ENCODE measurements around the gene ARGLU1. TPM values are rescaled to one million over a fixed set of nuclear protein-coding genes. Genes with fewer than 3 reads are reported as not detected.
A peak's percentile ranks its signal among the peaks of the same experiment; 100 is the strongest.

ARGLU1 gene
- polyA plus RNA-seq, 4 donors = 43.8 to 164 (median 56.0) TPM

DNA sequence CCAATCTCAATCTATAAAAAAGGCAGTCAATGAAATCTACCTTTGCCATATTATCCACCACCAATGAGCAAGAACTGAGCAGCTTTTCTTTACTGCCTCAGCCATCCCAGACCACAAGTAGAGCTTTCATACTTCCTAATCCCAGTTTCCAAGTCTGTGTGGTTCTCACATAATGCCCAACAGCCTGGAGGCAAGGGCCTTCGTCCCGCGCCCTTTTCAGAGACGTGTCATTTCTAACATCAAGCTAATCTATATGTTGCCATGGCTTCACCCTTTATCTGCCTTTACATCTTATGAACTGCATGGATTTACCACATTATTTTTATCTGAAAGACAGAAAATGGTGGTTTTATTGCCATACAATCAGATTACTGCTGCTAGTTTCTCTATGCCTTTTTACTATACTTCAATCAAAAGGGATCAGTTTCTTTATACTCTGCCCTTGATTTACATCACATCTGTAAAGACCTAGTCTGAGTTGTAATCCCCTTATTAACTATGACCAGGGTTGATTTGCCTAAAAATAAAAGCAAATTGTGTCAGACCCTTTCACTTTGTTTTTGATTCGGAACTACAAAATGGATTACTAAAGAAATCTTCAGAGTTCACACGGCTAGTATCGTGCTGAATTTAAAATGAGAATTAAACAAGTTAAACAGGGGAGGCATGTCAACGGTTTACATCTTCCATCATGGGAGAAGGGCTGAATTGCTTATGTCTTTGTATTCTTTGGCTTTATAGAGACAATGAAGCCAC, 38.3 kb downstream of the ARGLU1 start:
- peak in 1 of 2 donors; percentile 34 for DNase-seq

DNA sequence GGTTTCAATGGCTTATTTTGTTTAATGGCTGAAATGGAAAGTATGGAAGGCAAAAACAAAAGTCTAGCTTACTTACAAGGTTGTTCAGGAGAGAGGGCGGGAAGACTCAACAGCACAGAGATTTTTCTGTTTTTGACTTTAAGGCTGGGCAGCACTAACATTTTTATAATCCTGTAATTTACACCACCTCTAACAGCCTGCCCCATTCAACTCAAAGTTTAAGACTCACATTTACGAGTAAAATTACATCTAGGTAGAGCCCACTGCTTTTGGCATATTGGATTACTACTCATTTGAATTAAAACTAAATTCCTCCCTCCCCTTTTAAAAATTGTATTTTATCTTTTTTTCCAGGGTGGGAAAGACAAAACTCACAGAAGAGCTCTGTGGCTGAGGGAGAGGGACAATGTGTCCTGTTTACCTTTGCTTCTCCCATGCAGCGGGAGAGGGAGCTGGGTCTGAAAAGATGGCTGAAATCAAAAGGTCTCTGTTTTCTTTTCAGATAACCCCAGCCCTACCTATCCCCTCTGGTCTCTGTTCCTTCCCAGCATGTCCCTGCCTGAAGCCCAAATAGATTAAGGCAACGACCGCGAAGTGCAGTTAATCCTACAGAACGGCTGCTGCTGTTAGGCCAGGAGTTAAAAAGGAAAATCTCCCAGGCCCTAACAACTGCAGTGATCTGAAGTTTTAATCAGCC, 39.1 kb downstream of the ARGLU1 start:
- DNase-seq (peak in 1 of 2 donors; percentile 24), FAIRE-seq (no peak)
- Histone ChIP-seq H3K4me3 (ENCODE audit: low read depth in 1 of 3, low read length in 3 of 3) (no peak overlapping the region), H3K4me1 (ENCODE audit: control insufficient read depth in 3 of 3, insufficient read depth in 2 of 3, low read depth in 1 of 3, low read length in 2 of 3) (peaks cover 0 to 33% (median 3%) of the 10 kb centered on the region in 3 donors), H3K27me3 (ENCODE audit: control insufficient read depth in 3 of 3, insufficient read depth in 3 of 3, low read length in 3 of 3) (peaks cover 0 to 2% (median 0%) of the 10 kb centered on the region in 3 donors), H3K27ac (ENCODE audit: low read depth in 1 of 3, low read length in 2 of 3) (no peak overlapping the region), H3K36me3 (ENCODE audit: control insufficient read depth in 3 of 3, insufficient read depth in 2 of 3, low read depth in 1 of 3, low read length in 3 of 3) (peaks cover 0 to 3% (median 1%) of the 10 kb centered on the region in 3 donors), H3K9me3 (ENCODE audit: control insufficient read depth in 2 of 2, insufficient read depth in 1 of 2, low read depth in 1 of 2, low read length in 1 of 2) (no peaks in the 10 kb centered on the region)
- WGBS, 3 donors = 81 to 87% (median 85%) methylated on average over 7 of the region's 7 CpGs

More for the DNA sequence above, 38.3 kb downstream of the ARGLU1 start:
- Histone ChIP-seq H3K9me3 (ENCODE audit: control insufficient read depth in 2 of 2, insufficient read depth in 1 of 2, low read depth in 1 of 2, low read length in 1 of 2) (no peaks in the 10 kb centered on the region), H3K4me3 (ENCODE audit: low read depth in 1 of 3, low read length in 3 of 3) (no peak overlapping the region), H3K4me1 (ENCODE audit: control insufficient read depth in 3 of 3, insufficient read depth in 2 of 3, low read depth in 1 of 3, low read length in 2 of 3) (peaks cover 0 to 33% (median 3%) of the 10 kb centered on the region in 3 donors), H3K27me3 (ENCODE audit: control insufficient read depth in 3 of 3, insufficient read depth in 3 of 3, low read length in 3 of 3) (peaks cover 0 to 2% (median 0%) of the 10 kb centered on the region in 3 donors), H3K36me3 (ENCODE audit: control insufficient read depth in 3 of 3, insufficient read depth in 2 of 3, low read depth in 1 of 3, low read length in 3 of 3) (peaks cover 0 to 3% (median 1%) of the 10 kb centered on the region in 3 donors), H3K27ac (ENCODE audit: low read depth in 1 of 3, low read length in 2 of 3) (no peak overlapping the region)
- no peak for FAIRE-seq
- WGBS, 3 donors = 79 to 85% (median 83%) methylated on average over 8 of the region's 8 CpGs

DNA sequence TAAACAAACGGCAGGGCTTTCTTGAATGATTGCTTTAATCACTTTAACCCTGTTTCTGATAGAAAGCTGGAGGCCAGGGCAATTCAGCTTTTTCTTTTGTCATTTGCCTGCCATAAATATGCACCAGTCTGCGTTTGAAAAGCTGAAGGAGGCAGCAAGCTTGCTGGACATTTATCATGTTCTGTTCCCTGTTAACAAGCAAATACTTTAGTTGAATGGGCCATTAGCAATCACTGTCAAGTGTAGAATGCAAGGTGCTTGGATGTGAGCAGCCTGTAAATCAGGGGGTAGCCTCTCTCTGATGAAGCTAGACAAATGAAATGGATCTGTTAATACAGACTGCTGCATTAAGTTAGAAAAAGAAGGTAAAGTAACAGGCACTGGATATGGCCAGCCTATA, 40.1 kb downstream of the ARGLU1 start:
- peaks cover 0 to 2% (median 0%) of the 10 kb centered on the region in 3 donors for H3K27me3 ChIP-seq (ENCODE audit: control insufficient read depth in 3 of 3, insufficient read depth in 3 of 3, low read length in 3 of 3)
- peaks cover 0 to 34% (median 3%) of the 10 kb centered on the region in 3 donors for H3K4me1 ChIP-seq (ENCODE audit: control insufficient read depth in 3 of 3, insufficient read depth in 2 of 3, low read depth in 1 of 3, low read length in 2 of 3)
- H3K27ac ChIP-seq (ENCODE audit: low read depth in 1 of 3, low read length in 2 of 3) = no peak overlapping the region
- no peak for FAIRE-seq
- DNase-seq = no peak
- H3K36me3 ChIP-seq (ENCODE audit: control insufficient read depth in 3 of 3, insufficient read depth in 2 of 3, low read depth in 1 of 3, low read length in 3 of 3) = peaks cover 0 to 3% (median 1%) of the 10 kb centered on the region in 3 donors
- H3K4me3 ChIP-seq (ENCODE audit: low read depth in 1 of 3, low read length in 3 of 3) = no peak overlapping the region
- WGBS, 3 donors = 12 to 50% (median 29%) methylated on average over 2 of the region's 2 CpGs
- no peaks in the 10 kb centered on the region for H3K9me3 ChIP-seq (ENCODE audit: control insufficient read depth in 2 of 2, insufficient read depth in 1 of 2, low read depth in 1 of 2, low read length in 1 of 2)

DNA sequence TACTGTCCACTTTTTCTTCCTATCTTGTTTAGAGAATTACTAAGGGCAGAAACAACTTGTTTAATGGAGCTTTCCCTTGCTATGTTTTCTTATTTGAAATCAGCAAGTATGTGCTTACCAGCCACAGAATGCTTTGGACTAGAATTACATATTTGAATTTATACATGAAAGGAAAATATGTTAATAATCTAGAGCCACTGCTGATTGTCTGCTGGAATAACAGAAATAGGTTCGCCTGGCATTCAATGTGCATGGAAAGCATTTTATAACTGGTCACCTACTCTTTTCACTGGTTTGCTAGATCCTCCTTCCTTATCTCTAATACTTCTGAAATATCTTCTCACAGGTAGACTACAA, 40.5 kb downstream of the ARGLU1 start:
- H3K27ac ChIP-seq (ENCODE audit: low read depth in 1 of 3, low read length in 2 of 3) = no peak overlapping the region
- H3K4me1 ChIP-seq (ENCODE audit: control insufficient read depth in 3 of 3, insufficient read depth in 2 of 3, low read depth in 1 of 3, low read length in 2 of 3) = peaks cover 0 to 35% (median 0%) of the 10 kb centered on the region in 3 donors

DNA sequence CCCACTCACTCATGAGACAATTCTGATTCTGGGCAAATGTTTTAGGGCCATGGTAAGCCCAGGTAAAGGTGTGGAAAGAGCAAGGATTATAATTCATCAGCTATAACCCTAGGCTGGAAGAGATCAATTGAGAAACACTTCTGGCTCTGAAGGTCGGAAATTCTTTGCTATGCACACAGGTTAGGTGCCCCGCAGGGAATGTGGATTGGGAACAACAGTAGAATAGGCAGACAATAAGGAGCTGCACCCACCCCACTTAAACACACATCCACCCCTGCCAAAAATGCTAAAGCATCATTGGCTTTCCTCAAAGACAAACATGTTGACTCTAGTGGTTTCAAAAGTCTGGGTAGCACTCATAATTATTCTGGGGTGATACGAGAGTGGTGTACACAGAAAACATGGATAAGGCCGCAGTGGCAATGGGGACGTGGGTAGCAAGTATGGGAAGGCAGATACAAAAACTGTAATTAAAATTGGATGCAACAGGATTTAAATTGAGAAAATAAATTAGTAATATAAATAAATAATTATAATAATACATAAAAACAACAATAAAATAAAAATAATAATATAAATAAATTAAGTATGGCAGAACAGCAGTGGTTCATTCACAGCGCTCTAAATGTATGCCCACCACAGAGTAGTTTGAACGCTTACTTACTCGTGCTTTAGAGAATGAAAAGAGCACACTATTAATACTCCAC, 41.0 kb downstream of the ARGLU1 start:
- Histone ChIP-seq H3K27ac (ENCODE audit: low read depth in 1 of 3, low read length in 2 of 3) (no peak overlapping the region), H3K9me3 (ENCODE audit: control insufficient read depth in 2 of 2, insufficient read depth in 1 of 2, low read depth in 1 of 2, low read length in 1 of 2) (no peaks in the 10 kb centered on the region), H3K36me3 (ENCODE audit: control insufficient read depth in 3 of 3, insufficient read depth in 2 of 3, low read depth in 1 of 3, low read length in 3 of 3) (peaks cover 0 to 3% (median 1%) of the 10 kb centered on the region in 3 donors), H3K4me3 (ENCODE audit: low read depth in 1 of 3, low read length in 3 of 3) (no peak overlapping the region), H3K27me3 (ENCODE audit: control insufficient read depth in 3 of 3, insufficient read depth in 3 of 3, low read length in 3 of 3) (no peaks in the 10 kb centered on the region), H3K4me1 (ENCODE audit: control insufficient read depth in 3 of 3, insufficient read depth in 2 of 3, low read depth in 1 of 3, low read length in 2 of 3) (peaks cover 0 to 35% (median 0%) of the 10 kb centered on the region in 3 donors)
- 89 to 91% (median 89%) methylated on average over 8 of the region's 8 CpGs for WGBS, 3 donors
- FAIRE-seq (no peak), DNase-seq (no peak)

More for the DNA sequence above, 40.5 kb downstream of the ARGLU1 start:
- H3K9me3 ChIP-seq (ENCODE audit: control insufficient read depth in 2 of 2, insufficient read depth in 1 of 2, low read depth in 1 of 2, low read length in 1 of 2) = no peaks in the 10 kb centered on the region
- FAIRE-seq (no peak), DNase-seq (peak in 1 of 2 donors; percentile 20)
- H3K27me3 ChIP-seq (ENCODE audit: control insufficient read depth in 3 of 3, insufficient read depth in 3 of 3, low read length in 3 of 3) = peaks cover 0 to 2% (median 0%) of the 10 kb centered on the region in 3 donors
- H3K36me3 ChIP-seq (ENCODE audit: control insufficient read depth in 3 of 3, insufficient read depth in 2 of 3, low read depth in 1 of 3, low read length in 3 of 3) = peaks cover 0 to 3% (median 1%) of the 10 kb centered on the region in 3 donors
- H3K4me3 ChIP-seq (ENCODE audit: low read depth in 1 of 3, low read length in 3 of 3) = no peak overlapping the region
- WGBS, 3 donors = 70 to 78% (median 72%) methylated on average over 1 of the region's 1 CpG

DNA sequence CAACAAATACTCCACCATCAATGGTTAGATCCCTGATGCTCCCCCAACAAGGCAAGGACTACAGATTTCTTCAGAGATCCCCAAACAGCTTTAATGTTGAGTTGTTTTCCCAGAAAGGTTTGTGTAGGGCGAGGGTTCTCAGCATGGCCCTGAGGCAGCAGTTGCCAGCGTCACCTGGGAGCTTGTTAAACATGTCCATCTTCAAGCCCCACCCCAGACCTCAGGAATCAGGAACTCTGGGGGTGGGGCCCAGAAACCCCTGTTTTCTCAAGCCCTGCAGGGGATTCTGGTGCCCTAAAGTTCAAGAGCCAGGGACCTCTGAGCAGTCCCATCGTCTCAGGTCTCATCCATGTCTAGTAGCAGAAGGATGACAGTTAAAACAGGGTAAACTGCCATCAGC, 42.1 kb downstream of the ARGLU1 start:
- no peaks in the 10 kb centered on the region for H3K9me3 ChIP-seq (ENCODE audit: control insufficient read depth in 2 of 2, insufficient read depth in 1 of 2, low read depth in 1 of 2, low read length in 1 of 2)
- no peak overlapping the region for H3K4me3 ChIP-seq (ENCODE audit: low read depth in 1 of 3, low read length in 3 of 3)
- no peak for DNase-seq
- peaks cover 0 to 39% (median 0%) of the 10 kb centered on the region in 3 donors for H3K4me1 ChIP-seq (ENCODE audit: control insufficient read depth in 3 of 3, insufficient read depth in 2 of 3, low read depth in 1 of 3, low read length in 2 of 3)
- 84 to 90% (median 85%) methylated on average over 3 of the region's 3 CpGs for WGBS, 3 donors
- peaks cover 0 to 3% (median 1%) of the 10 kb centered on the region in 3 donors for H3K36me3 ChIP-seq (ENCODE audit: control insufficient read depth in 3 of 3, insufficient read depth in 2 of 3, low read depth in 1 of 3, low read length in 3 of 3)
- H3K27me3 ChIP-seq (ENCODE audit: control insufficient read depth in 3 of 3, insufficient read depth in 3 of 3, low read length in 3 of 3) = no peaks in the 10 kb centered on the region
- no peak for FAIRE-seq
- no peak overlapping the region for H3K27ac ChIP-seq (ENCODE audit: low read depth in 1 of 3, low read length in 2 of 3)

DNA sequence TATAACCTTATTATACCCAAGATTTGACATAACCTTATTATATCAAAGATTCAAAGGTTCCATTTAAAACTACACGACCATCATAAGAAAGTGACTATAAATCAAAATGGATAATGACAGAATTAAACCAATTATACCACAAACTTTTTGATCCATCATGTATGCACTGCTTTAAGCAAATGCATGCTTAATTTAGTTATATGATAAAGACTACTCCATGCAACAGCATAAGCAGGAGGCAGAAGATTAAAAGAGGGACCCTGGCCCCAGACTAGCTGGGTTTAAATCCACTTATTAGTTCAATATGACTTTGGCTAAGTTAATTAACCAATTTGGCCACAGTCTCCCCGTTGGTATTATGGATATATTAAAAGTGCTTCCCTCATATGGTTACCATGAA, 43.8 kb downstream of the ARGLU1 start:
- Histone ChIP-seq H3K27ac (ENCODE audit: low read depth in 1 of 3, low read length in 2 of 3) (no peak overlapping the region), H3K4me1 (ENCODE audit: control insufficient read depth in 3 of 3, insufficient read depth in 2 of 3, low read depth in 1 of 3, low read length in 2 of 3) (peaks cover 0 to 34% (median 0%) of the 10 kb centered on the region in 3 donors), H3K4me3 (ENCODE audit: low read depth in 1 of 3, low read length in 3 of 3) (no peak overlapping the region), H3K9me3 (ENCODE audit: control insufficient read depth in 2 of 2, insufficient read depth in 1 of 2, low read depth in 1 of 2, low read length in 1 of 2) (no peaks in the 10 kb centered on the region), H3K36me3 (ENCODE audit: control insufficient read depth in 3 of 3, insufficient read depth in 2 of 3, low read depth in 1 of 3, low read length in 3 of 3) (peaks cover 0 to 3% (median 1%) of the 10 kb centered on the region in 3 donors), H3K27me3 (ENCODE audit: control insufficient read depth in 3 of 3, insufficient read depth in 3 of 3, low read length in 3 of 3) (no peaks in the 10 kb centered on the region)
- DNase-seq = no peak
- 52 to 68% (median 53%) methylated on average over 2 of the region's 2 CpGs for WGBS, 3 donors
- FAIRE-seq = no peak

DNA sequence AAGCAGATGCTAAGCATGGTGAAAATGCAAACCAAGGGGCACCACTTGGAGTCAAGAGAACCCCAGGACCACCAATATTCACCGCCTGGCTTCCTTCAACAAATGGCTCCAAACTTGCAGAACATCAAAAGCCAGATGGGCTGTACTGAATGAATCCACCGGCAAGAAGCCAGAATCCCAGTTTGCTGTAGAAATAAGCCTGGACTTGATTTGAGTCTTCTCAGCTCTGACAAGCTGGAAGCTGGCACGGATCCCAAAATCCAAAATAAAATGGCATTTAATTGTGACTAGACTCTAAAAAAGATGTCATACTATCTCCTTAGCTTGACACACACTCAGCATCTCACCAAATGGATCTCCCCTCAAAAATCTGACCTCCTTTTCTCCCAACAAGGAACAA, 44.4 kb downstream of the ARGLU1 start:
- Histone ChIP-seq H3K4me3 (ENCODE audit: low read depth in 1 of 3, low read length in 3 of 3) (no peak overlapping the region), H3K9me3 (ENCODE audit: control insufficient read depth in 2 of 2, insufficient read depth in 1 of 2, low read depth in 1 of 2, low read length in 1 of 2) (no peaks in the 10 kb centered on the region), H3K27me3 (ENCODE audit: control insufficient read depth in 3 of 3, insufficient read depth in 3 of 3, low read length in 3 of 3) (no peaks in the 10 kb centered on the region), H3K4me1 (ENCODE audit: control insufficient read depth in 3 of 3, insufficient read depth in 2 of 3, low read depth in 1 of 3, low read length in 2 of 3) (peaks cover 0 to 34% (median 0%) of the 10 kb centered on the region in 3 donors), H3K36me3 (ENCODE audit: control insufficient read depth in 3 of 3, insufficient read depth in 2 of 3, low read depth in 1 of 3, low read length in 3 of 3) (peaks cover 0 to 3% (median 1%) of the 10 kb centered on the region in 3 donors), H3K27ac (ENCODE audit: low read depth in 1 of 3, low read length in 2 of 3) (no peak overlapping the region)
- FAIRE-seq = no peak
- WGBS, 3 donors = 55 to 87% (median 83%) methylated on average over 3 of the region's 3 CpGs
- no peak for DNase-seq

Data from small intestine (tissue), 7 donors.